Mammary epithelial cell (primary cell): ENCODE results near the gene SPART.

Experiments used
- CTCF ChIP-seq, 2 donors: IDR thresholded peaks in 1 of 2; conservative IDR thresholded peaks in 1 of 2; 2 replicates each; pipeline ENCODE4 v1.5.1; 2011 to 2012; ENCODE audit warnings: inconsistent platforms in 2 of 2, low read length in 2 of 2, mild to moderate bottlenecking in 2 of 2, control low read depth in 1 of 2, low read depth in 1 of 2; ENCODE audit not compliant: insufficient read depth in 1 of 2; ENCODE audit errors: extremely low read depth in 1 of 2
- EZH2 ChIP-seq: IDR thresholded peaks from 2 replicates; pipeline ENCODE4 v1.6.1; 2012; ENCODE audit warnings: low read length, inconsistent platforms, borderline replicate concordance

GRCh38 chr13:36323951-36324566 lies 22.1 kb downstream of the SPART start:
- TF ChIP-seq EZH2 (no peak), CTCF (conservative IDR thresholded peaks at IDR 0.05 in 1 of 2, IDR thresholded peaks at IDR 0.05 in 1 of 2; ENCODE audit: extremely low read depth in 1 of 2, insufficient read depth in 1 of 2, low read depth in 1 of 2, low read length in 2 of 2) (no peak)
